Endothelial cell of umbilical vein (primary cell): ENCODE measurements around the gene FANCG. TPM values are rescaled to one million over a fixed set of nuclear protein-coding genes. Genes with fewer than 3 reads are reported as not detected.

Experiments
- BruUV-seq: library from RNA; stranded (reverse); fragments of 400-500 nt; replicated peaks from 2 replicates; lab custom pipeline; 2021; lab: Mats Ljungman, UMichigan
- CTCF ChIA-PET: fragments of 300-600, 350-600 bp; sonication (Branson Sonifier 250); formaldehyde crosslinking; loops from one replicate; lab custom pipeline; 2021; ENCODE audit warnings: antibody characterized with exemption, inconsistent platforms; lab: Charles Lee
- POLR2A ChIA-PET: fragments of 300-600, 350-600 bp; sonication (Branson Sonifier 250); formaldehyde crosslinking; loops from one replicate; lab custom pipeline; 2021; ENCODE audit warnings: antibody characterized with exemption, inconsistent platforms; lab: Charles Lee
- DNase-seq: peaks from one replicate; pipeline ENCODE4 v3.0.0-alpha.2; 2011; ENCODE audit warnings: low read depth, low spot score
- FAIRE-seq: peaks from 2 replicates; lab custom pipeline; 2011; peaks lifted over from hg19 to GRCh38; lab: Jason Lieb, UNC
- H2AFZ ChIP-seq: 2 replicates; pipeline ENCODE4 v1.6.0; 2012; ENCODE audit warnings: low read depth, low read length, control low read depth, inconsistent platforms
- H3K27ac ChIP-seq: 2 replicates; pipeline ENCODE4 v1.5.1; 2011; ENCODE audit warnings: low read depth, mild to moderate bottlenecking, control low read depth, low read length, moderate library complexity; ENCODE audit not compliant: insufficient read depth
- H3K27me3 ChIP-seq, 2 experiments: 2 replicates each; pipeline versions ENCODE4 v1.6.0 to v1.6.1; 2011; ENCODE audit warnings: low read length in 2 of 2, mixed read lengths in 1 of 2; ENCODE audit not compliant: control insufficient read depth in 2 of 2, insufficient read depth in 2 of 2
- H3K36me3 ChIP-seq, 2 experiments: 2 replicates in 1 of 2; 3 replicates in 1 of 2; pipeline ENCODE4 v1.5.1; 2011; ENCODE audit warnings: low read length in 2 of 2, mild to moderate bottlenecking in 1 of 2, moderate library complexity in 1 of 2; ENCODE audit not compliant: control insufficient read depth in 2 of 2, insufficient read depth in 2 of 2; ENCODE audit errors: extremely low read depth in 1 of 2
- H3K4me1 ChIP-seq: 3 replicates; pipeline ENCODE4 v1.5.1; 2011; ENCODE audit warnings: mild to moderate bottlenecking, low read length; ENCODE audit not compliant: control insufficient read depth, insufficient read depth; ENCODE audit errors: extremely low read depth
- H3K4me2 ChIP-seq: 2 replicates; pipeline ENCODE4 v1.6.1; 2011; ENCODE audit warnings: low read length, control low read depth, mixed read lengths; ENCODE audit not compliant: insufficient read depth
- H3K4me3 ChIP-seq, 3 experiments: fragments of 200-600 bp in 1 of 3; sonication (generic), shearing (Covaris generic) in 1 of 3; replicated peaks in 1 of 3; 2 replicates each; pipeline ENCODE4 v1.5.1; 2011 to 2016; ENCODE audit warnings: control low read depth in 3 of 3, low read length in 3 of 3, mild to moderate bottlenecking in 2 of 3, inconsistent platforms in 1 of 3, low read depth in 1 of 3, moderate library complexity in 1 of 3; ENCODE audit not compliant: insufficient read depth in 1 of 3
- H3K79me2 ChIP-seq: 2 replicates; pipeline ENCODE4 v1.6.0; 2012; ENCODE audit warnings: low read length, inconsistent platforms; ENCODE audit not compliant: control insufficient read depth, insufficient read depth
- H3K9ac ChIP-seq: replicated peaks from 2 replicates; pipeline ENCODE3; 2011; ENCODE audit warnings: low read length, control low read depth; ENCODE audit not compliant: insufficient read depth; ENCODE audit errors: extremely low read depth
- H3K9me1 ChIP-seq: replicated peaks from 3 replicates; pipeline ENCODE4 v1.6.0; 2011; ENCODE audit warnings: mild to moderate bottlenecking, low read length; ENCODE audit not compliant: control insufficient read depth, insufficient read depth; ENCODE audit errors: extremely low read depth
- H3K9me3 ChIP-seq: replicated peaks from 2 replicates; pipeline ENCODE4 v1.5.1; 2012; ENCODE audit warnings: low read length, inconsistent platforms; ENCODE audit not compliant: control insufficient read depth, insufficient read depth
- H4K20me1 ChIP-seq: replicated peaks from 2 replicates; pipeline ENCODE3; 2011; ENCODE audit warnings: mild to moderate bottlenecking, low read length; ENCODE audit not compliant: control insufficient read depth, insufficient read depth; ENCODE audit errors: extremely low read depth
- EZH2 ChIP-seq: IDR thresholded peaks from 2 replicates; pipeline ENCODE4 v1.6.1; 2012; ENCODE audit warnings: borderline replicate concordance, low read depth, mild to moderate bottlenecking, moderate library complexity, low read length, inconsistent platforms; ENCODE audit not compliant: severe bottlenecking
- FOS ChIP-seq: IDR thresholded peaks from 2 replicates; pipeline ENCODE4 v1.6.1; 2011; ENCODE audit warnings: mild to moderate bottlenecking, low read length, moderate library complexity, borderline replicate concordance; ENCODE audit not compliant: insufficient read depth
- GATA2 ChIP-seq: IDR thresholded peaks from 2 replicates; pipeline ENCODE4 v1.7.0; 2011; ENCODE audit warnings: low read depth, mild to moderate bottlenecking, moderate library complexity, mixed read lengths, low read length; ENCODE audit not compliant: insufficient read length, insufficient read depth
- JUN ChIP-seq: IDR thresholded peaks from 2 replicates; pipeline ENCODE4 v1.6.1; 2011; ENCODE audit warnings: borderline replicate concordance, low read depth; ENCODE audit not compliant: insufficient read length, insufficient read depth
- MYC ChIP-seq: IDR thresholded peaks from one replicate; pipeline ENCODE4 v1.6.1; 2011; ENCODE audit warnings: mild to moderate bottlenecking, low read depth, low read length
- POLR2A ChIP-seq: IDR thresholded peaks from 2 replicates; pipeline ENCODE4 v1.6.1; 2012; ENCODE audit warnings: low read depth, mild to moderate bottlenecking, control low read depth, low read length
- POLR2AphosphoS5 ChIP-seq: IDR thresholded peaks from 2 replicates; pipeline ENCODE4 v1.6.1; 2012; ENCODE audit warnings: low read depth, mild to moderate bottlenecking, control low read depth, low read length, moderate library complexity; ENCODE audit not compliant: insufficient read depth
- dilution Hi-C: fragments of 300-500 bp; cut with MboI; formaldehyde crosslinking; loops from one replicate; pipeline ENCODE4 v1.15.0; 2019; ENCODE audit warnings: low sequenced_read_pairs; ENCODE audit not compliant: extremely low pct_ligation_motif_present
- intact Hi-C: fragments of 100-400 bp; cut with micrococcal nuclease; formaldehyde crosslinking; loops from one replicate; pipeline ENCODE4 v1.10.0; 2022
- polyA plus RNA-seq, 4 experiments: library from polyadenylated mRNA; depleted of rRNA in 3 of 4; stranded (reverse) in 3 of 4; unstranded in 1 of 4; fragments of >200 nt; gene quantifications; 2 replicates each; pipeline versions ENCODE4 v1.2.1 to v1.2.3, GENCODE V29; 2011 to 2012; ENCODE audit warnings: missing spikeins in 1 of 4
- total RNA-seq: library from RNA; stranded (reverse); gene quantifications from 2 replicates; pipeline ENCODE4 v1.2.3, GENCODE V29; 2021
- TF ChIP-seq, protein P1 (sequence below): IDR thresholded peaks from 2 replicates; pipeline ENCODE4 v1.6.1; 2011; ENCODE audit not compliant: insufficient read depth, insufficient read length
- TF ChIP-seq, protein P2 (sequence below), 2 donors: IDR thresholded peaks; 1 replicate in 1 of 2; 2 replicates in 1 of 2; pipeline ENCODE4 v1.5.1; 2011; ENCODE audit warnings: low read length in 2 of 2, mild to moderate bottlenecking in 2 of 2, moderate library complexity in 2 of 2, control low read depth in 1 of 2, inconsistent platforms in 1 of 2, low read depth in 1 of 2; ENCODE audit not compliant: insufficient read depth in 1 of 2; ENCODE audit errors: extremely low read depth in 1 of 2

The FANCG gene
- total and polyA plus RNA-seq, 2 donors (not counting 3 experiments of a cell fraction or from before 2014, with no cell fraction given) = 31.6 to 58.0 TPM

DNA sequence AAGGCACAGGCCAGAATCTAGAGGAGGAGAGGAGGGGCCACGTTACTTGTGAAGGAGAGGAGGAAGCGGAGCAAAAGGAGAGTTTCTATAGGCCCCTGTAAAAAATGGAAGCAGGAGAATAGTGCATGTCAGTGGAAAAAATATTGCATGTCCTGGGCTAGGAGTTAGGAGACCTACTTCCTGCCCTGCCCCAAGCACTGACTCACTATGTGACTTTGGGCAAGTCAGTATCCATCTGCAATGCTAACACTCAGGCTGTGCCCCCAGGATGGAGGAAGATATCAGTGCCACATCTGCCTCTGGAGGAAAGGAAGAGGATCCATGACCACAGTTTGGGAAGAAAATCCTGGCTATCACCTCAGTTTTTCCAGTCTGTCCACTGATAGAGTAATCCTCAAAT lies 9.7 kb upstream of the FANCG start:
- Histone ChIP-seq H3K4me2 (no peak overlapping the region), H4K20me1 (no peaks in the 10 kb centered on the region), H3K9me1 (no peaks in the 10 kb centered on the region), H3K9ac (no peak overlapping the region), H3K27me3 (no peaks in the 10 kb centered on the region), H3K36me3 (peaks cover 2 to 25% of the 10 kb centered on the region in 2 experiments), H3K4me3 (no peak overlapping the region), H3K27ac (no peak overlapping the region), H2AFZ (no peak overlapping the region), H3K4me1 (no peaks in the 10 kb centered on the region), H3K79me2 (no peaks in the 10 kb centered on the region), H3K9me3 (no peaks in the 10 kb centered on the region)
- ChIA-PET CTCF (no interaction called here), POLR2A (no interaction called here)
- dilution Hi-C loops (no loop called here), intact Hi-C loops (no loop called here)
- FAIRE-seq (no peak), DNase-seq (no peak)
- no TSS peak for BruUV-seq
- TF ChIP-seq POLR2A = no peak
- no peak for TF ChIP-seq MYC
- TF ChIP-seq, protein P1, sequence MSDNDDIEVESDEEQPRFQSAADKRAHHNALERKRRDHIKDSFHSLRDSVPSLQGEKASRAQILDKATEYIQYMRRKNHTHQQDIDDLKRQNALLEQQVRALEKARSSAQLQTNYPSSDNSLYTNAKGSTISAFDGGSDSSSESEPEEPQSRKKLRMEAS = no peak
- no peak for TF ChIP-seq FOS
- no peak for TF ChIP-seq GATA2
- TF ChIP-seq, protein P2, sequence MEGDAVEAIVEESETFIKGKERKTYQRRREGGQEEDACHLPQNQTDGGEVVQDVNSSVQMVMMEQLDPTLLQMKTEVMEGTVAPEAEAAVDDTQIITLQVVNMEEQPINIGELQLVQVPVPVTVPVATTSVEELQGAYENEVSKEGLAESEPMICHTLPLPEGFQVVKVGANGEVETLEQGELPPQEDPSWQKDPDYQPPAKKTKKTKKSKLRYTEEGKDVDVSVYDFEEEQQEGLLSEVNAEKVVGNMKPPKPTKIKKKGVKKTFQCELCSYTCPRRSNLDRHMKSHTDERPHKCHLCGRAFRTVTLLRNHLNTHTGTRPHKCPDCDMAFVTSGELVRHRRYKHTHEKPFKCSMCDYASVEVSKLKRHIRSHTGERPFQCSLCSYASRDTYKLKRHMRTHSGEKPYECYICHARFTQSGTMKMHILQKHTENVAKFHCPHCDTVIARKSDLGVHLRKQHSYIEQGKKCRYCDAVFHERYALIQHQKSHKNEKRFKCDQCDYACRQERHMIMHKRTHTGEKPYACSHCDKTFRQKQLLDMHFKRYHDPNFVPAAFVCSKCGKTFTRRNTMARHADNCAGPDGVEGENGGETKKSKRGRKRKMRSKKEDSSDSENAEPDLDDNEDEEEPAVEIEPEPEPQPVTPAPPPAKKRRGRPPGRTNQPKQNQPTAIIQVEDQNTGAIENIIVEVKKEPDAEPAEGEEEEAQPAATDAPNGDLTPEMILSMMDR (IDR thresholded peaks at IDR 0.05; ENCODE audit: extremely low read depth in 1 of 2, insufficient read depth in 1 of 2, low read depth in 1 of 2, low read length in 2 of 2) = no peak
- no peak for TF ChIP-seq POLR2AphosphoS5
- TF ChIP-seq JUN = no peak
- TF ChIP-seq EZH2 = no peak
